B cell (primary cell): ENCODE results near the gene ACBD3.

Experiments used
- EZH2 ChIP-seq: IDR thresholded peaks from 2 replicates; pipeline ENCODE4 v1.6.1; 2012; ENCODE audit warnings: borderline replicate concordance, low read depth, mild to moderate bottlenecking, moderate library complexity, low read length; ENCODE audit not compliant: insufficient read depth, poor library complexity, severe bottlenecking
- TF ChIP-seq, protein P1 (sequence below): fragments of 200-600 bp; IDR thresholded peaks from one replicate; pipeline ENCODE4 v1.8.0; 2022; ENCODE audit warnings: antibody characterized with exemption, mild to moderate bottlenecking

DNA sequence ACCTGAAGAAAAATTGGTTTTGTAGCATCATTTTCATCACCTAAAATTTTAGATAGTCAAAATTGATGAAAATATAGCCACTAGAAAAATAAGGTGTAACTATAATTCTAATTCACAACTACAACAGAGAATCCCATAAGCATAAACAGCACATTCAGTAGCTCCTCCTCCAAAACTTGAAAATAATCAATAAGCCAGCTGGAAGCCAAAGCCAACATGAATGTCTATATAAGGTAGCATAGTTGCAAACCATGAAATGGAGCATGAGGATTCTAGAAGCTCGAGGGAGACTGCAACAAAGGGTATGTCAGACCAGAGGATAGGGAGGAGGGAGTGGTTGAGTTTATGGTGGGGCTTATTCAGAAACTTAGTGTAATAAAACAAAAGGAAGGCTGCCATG is 22.4 kb downstream of the ACBD3 start:
- no peak for TF ChIP-seq EZH2
- TF ChIP-seq, protein P1, sequence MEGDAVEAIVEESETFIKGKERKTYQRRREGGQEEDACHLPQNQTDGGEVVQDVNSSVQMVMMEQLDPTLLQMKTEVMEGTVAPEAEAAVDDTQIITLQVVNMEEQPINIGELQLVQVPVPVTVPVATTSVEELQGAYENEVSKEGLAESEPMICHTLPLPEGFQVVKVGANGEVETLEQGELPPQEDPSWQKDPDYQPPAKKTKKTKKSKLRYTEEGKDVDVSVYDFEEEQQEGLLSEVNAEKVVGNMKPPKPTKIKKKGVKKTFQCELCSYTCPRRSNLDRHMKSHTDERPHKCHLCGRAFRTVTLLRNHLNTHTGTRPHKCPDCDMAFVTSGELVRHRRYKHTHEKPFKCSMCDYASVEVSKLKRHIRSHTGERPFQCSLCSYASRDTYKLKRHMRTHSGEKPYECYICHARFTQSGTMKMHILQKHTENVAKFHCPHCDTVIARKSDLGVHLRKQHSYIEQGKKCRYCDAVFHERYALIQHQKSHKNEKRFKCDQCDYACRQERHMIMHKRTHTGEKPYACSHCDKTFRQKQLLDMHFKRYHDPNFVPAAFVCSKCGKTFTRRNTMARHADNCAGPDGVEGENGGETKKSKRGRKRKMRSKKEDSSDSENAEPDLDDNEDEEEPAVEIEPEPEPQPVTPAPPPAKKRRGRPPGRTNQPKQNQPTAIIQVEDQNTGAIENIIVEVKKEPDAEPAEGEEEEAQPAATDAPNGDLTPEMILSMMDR = no peak
